PC-3 (cell line): Measurements from ENCODE around the gene MDFIC.

Experiments
- CTCF ChIP-seq: fragments of 300-600 bp; sonication (generic); conservative IDR thresholded peaks from 2 replicates; pipeline ENCODE4 v1.5.1; 2017; ENCODE audit warnings: antibody characterized with exemption, low read depth, mild to moderate bottlenecking, low read length
- EZH2 ChIP-seq: fragments of 300-600 bp; sonication (generic); IDR thresholded peaks from one replicate; pipeline ENCODE4 v1.6.1; 2017; ENCODE audit warnings: antibody characterized with exemption, mild to moderate bottlenecking, low read length; ENCODE audit not compliant: unreplicated experiment
- EZH2phosphoT487 ChIP-seq: fragments of 300-600 bp; sonication (generic); IDR thresholded peaks from 2 replicates; pipeline ENCODE4 v1.6.1; 2018; ENCODE audit warnings: mild to moderate bottlenecking, antibody characterized with exemption, low read length, borderline replicate concordance

- TF ChIP-seq CTCF = no peak
- TF ChIP-seq EZH2phosphoT487 = no peak
- no peak for TF ChIP-seq EZH2
These were observed 8.3 kb downstream of the MDFIC start for GRCh38 chr7:114930107-114930661.
